GM18498 (cell line): ENCODE measurements around the gene PTPRE.

Experiments used
- ATAC-seq: cut with Tn5 transposase; IDR thresholded peaks from one replicate; pipeline ENCODE4 v1.9.1; 2021; ENCODE audit warnings: mild to moderate bottlenecking, moderate library complexity; ENCODE audit not compliant: unreplicated experiment

The PTPRE gene, protein sequence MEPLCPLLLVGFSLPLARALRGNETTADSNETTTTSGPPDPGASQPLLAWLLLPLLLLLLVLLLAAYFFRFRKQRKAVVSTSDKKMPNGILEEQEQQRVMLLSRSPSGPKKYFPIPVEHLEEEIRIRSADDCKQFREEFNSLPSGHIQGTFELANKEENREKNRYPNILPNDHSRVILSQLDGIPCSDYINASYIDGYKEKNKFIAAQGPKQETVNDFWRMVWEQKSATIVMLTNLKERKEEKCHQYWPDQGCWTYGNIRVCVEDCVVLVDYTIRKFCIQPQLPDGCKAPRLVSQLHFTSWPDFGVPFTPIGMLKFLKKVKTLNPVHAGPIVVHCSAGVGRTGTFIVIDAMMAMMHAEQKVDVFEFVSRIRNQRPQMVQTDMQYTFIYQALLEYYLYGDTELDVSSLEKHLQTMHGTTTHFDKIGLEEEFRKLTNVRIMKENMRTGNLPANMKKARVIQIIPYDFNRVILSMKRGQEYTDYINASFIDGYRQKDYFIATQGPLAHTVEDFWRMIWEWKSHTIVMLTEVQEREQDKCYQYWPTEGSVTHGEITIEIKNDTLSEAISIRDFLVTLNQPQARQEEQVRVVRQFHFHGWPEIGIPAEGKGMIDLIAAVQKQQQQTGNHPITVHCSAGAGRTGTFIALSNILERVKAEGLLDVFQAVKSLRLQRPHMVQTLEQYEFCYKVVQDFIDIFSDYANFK

GRCh38 chr10:127906548-127907377 is at the start of gene PTPRE:
PTPRE (plus strand) TSS chr10:127907103; CDS start chr10:128040882, 133,779 bp downstream.
- ATAC-seq = peak; percentile 95

DNA sequence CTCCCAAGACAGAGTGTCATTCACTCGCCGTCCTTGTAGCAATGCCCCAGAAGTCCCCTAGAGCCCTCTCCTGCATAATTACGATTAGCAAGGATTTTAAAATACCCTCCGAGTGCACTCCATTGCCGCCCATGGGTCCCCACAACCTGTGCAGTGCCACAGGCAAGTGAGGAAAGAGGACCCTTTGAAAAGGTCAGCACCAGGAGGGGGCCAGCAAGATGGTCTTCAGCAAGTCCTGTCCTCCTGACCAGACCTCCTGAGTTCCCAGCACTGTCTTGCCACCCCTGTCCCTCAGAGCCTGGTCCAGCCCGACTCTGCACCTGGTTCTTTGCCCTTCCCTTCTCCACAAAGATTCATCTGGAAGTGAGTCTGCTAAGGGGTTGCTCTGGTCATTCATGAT is 46.3 kb upstream of the PTPRE start:
- no peak for ATAC-seq

DNA sequence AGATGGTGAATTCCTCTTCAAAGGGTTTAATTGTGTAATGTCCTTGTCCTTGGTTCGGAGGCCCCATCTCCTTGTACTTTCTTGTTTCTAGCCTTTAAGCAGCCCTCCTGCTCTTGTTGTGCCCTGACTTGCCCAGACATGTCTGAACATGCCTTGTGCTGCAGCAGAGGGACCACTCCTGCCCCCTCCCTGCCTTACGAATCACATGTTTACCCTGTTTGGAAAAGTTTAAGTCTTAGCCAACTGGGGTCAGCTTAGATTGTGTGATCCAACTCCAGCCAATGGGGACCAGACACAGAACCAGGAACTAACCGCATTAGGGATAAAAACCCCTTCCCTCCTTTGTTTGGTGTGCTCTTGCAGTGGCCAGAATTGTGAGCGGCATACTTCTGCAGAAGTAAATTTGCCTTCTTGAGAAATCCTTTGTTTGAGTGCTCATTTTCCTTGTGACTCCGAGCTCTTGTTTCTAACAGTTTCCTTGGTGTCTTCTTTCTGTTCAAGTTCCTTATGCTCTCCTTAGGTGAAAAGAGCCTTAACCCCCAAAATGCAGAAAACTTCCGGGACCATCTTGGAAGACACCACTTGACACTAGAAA is 43.6 kb upstream of the PTPRE start:
- no peak for ATAC-seq

DNA sequence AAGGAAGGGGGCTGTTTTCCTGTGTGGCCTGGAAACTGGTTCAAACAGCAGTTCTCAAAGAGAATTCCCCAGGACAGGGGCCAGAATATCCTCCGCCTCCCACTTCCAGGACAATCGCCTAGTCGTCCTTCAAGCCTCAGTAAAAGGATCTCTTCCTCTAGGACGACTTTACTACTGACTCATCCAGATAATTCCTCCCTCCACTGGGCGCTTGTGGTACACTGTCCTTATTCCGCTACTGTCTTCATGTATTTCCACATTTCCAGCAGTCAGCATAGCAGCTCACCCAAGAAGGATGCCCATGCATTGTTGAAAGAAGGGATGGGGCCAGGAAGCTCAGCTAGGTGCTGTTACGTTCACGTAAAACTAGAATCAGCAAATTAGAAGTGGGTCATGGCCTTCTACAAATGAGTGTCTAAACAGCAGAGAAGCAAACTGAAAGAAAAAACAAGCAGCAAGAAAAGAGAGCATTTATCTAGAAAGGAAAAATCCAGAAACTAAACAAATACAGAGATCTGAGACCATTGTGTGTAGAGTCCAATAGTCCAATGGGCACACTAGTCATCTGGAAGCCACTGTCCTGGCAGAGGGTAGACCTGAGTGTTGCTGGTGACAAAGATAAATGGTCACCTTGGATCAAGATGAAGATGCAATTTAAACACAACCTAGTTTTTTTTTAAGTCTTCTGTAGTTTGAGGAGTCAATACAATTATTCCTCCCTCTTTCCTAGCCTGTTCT is 40.5 kb upstream of the PTPRE start:
- no peak for ATAC-seq

DNA sequence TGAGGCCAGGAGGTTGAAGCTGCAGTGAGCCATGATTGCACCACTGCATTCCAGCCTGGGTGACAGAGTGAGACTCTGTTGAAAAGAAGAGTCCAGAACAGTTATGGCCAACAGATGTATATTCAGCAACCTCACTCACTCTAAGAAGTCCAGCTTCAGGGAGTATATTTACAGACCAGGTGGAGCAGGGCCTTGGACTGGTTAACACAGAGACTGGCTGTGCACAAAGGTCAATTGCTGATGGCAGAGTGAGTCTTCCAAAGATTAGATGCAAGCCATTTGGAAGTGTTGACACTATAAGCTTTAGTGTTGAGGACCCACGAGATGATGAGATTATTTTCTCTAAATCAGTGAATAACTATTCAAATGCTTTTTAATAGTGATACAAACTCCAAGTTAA is 39.1 kb upstream of the PTPRE start:
- no peak for ATAC-seq

- ATAC-seq = no peak
Measured at GRCh38 chr10:127869329-127869728, 37.6 kb upstream of the PTPRE start.

DNA sequence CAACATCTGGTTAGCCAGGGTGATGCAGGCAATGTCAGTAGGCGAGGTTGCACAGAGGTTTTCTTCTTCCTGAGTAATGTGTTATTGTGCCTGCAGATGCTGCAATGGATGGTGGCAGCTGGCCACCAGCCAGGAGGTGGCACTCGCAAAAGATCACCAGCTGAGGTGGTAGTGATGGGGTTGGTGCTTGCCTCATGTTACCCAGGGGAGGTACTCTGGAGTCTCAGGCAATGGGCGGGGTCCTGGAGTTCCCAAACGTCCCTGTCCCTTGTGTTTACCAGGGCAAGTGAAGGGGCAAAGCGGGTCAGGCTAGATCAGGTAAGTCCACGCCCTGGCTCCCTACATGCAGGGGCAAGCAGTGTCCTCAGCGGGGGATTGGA is 35.3 kb upstream of the PTPRE start:
- ATAC-seq = no peak

GRCh38 chr10:127872011-127872761 is 34.7 kb upstream of the PTPRE start:
- ATAC-seq = no peak

DNA sequence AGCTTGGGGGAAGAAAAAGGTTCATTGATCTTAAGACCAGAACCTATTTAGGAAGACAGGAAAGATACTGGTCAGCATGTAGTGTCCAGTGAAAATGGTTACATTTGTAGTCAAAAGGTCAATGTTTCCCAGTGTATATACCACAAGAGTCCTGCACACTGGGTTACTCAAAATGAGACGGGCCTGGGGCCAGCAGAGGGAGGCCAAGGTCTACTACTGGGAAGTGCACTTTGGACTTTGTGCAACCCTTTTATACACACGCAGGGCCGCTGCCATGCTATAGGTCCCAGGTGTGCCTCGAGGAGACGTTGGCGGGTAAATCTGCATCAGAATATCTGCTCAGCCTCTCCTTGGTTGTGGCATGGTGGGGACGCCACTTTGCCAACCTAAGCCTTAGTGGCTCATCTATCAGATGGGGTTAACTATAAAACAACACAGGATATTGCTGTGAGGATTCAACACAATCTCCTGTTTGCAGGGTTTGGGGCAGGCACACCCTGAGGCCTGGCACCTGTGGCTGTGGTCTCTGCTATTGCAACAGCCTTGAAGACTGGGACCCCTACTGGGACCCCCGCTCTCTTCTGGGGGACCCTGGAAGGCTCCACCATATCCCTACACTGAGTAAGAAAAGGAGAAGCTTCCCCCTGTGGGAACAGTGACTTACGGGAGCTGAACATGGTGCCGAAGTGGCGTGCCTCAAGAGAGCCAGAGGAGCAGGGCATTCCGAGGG is 33.9 kb upstream of the PTPRE start:
- ATAC-seq = no peak

- ATAC-seq = no peak
Measured at GRCh38 chr10:127873901-127874470, 32.9 kb upstream of the PTPRE start.

GRCh38 chr10:127874671-127875448 is 32.0 kb upstream of the PTPRE start:
- ATAC-seq = no peak

DNA sequence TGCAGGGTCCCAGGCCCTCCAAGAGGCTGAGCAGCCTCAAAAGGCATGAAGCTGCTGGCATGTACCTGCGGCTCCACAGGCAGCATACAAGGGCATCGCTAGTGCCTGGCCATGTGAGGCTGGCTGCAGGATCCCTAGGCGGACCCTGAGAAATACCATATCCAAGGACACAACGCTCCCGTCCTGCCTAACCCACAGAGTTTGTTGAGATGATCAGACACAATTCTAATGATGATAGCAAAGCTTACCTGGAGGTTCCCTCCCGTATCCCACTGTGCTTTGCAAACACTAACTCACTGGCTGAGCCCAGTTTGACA is 31.5 kb upstream of the PTPRE start:
- no peak for ATAC-seq

DNA sequence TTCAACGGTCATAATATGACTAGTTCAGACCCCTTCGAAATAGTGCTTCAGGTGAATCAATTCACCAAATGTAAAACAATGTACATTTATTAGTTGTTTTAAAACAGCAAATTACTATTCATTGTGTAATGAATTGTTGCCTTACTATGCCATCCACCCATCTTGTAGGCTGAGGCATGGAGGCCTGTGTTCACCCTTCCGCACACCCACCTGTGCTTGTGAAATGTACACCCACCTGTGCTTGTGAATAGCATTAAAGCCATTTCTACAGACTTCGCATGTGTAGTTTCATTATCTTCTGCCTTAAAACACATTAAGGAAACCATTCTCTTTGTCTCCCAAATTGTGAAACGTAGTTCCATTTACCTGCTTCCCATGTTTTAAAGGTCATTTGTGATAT is 31.0 kb upstream of the PTPRE start:
- no peak for ATAC-seq

GRCh38 chr10:127877116-127877515 is 29.8 kb upstream of the PTPRE start:
- no peak for ATAC-seq

DNA sequence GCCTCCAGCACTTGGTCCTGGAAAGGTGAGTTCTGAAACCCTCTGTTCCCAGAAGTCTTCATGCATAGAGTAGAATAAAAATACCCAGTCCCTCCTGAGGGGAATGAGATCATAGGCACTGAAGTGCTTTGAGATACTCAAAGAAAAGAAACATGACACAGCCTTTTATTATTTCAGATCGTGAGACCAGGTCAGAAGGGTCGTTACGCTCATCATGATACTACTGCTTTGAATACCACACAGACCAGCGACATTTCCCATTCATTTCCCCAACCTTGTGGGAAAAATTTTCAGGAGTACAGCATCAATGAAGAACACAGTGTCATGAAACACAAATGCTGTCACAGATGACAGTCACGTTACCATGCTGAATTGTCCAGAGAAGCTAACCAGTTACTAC is 29.2 kb upstream of the PTPRE start:
- ATAC-seq = no peak

DNA sequence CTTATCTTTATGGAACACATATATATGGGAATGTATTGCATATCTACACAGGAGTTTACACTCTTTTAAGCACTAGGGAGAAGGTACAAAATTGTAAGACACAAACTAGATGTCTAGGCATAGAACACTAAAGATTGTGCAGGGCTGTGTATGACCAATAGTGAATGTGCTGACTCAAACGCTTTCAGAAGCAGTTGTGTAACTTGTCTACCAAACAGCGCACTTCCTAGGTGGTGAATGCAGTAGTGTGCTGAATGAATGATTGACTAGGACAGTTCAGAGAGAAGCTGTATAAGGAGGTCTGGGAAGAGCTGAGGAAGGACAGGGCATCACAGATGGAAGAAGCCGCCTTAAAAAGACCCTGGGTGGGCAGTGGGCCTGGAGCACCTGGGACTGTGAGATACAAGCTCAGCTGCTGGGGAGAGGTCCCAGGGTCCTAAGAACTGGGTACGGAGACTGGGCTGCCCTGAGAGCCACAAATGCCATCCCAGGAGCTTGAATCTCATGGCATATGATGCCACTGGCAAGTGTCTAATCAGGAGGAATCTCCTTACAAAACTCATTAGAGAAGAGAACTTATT is 28.3 kb upstream of the PTPRE start:
- ATAC-seq = no peak

- no peak for ATAC-seq
Measured at GRCh38 chr10:127880557-127880956, 26.3 kb upstream of the PTPRE start.

DNA sequence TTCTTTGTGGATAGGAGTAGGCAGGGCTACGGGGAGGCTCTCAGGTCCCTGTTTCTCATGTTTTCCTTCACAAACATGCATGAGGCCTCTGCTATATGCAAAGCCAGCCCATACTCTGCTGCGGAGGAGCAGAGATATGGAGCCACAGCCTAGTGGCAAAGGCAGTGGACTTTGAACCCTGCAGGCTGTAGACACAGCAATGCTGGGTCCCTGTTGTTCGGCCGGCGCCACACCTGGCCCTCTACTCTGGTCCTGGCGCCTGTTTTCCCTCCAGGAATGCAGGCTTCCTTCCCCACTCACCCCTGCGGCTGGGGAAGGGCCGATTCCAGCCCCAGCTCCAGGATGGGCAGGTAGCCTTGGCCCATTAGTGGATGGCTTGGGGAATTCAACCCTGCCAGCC is 25.6 kb upstream of the PTPRE start:
- ATAC-seq = no peak
